H1 (cell line): ENCODE measurements around the gene BOD1L2. TPM values are rescaled to one million over a fixed set of nuclear protein-coding genes. Genes with fewer than 3 reads are reported as not detected.
A peak's percentile ranks its signal among the peaks of the same experiment; 100 is the strongest.

Experiments used
- E2F6 ChIP-seq: IDR thresholded peaks from 2 replicates; pipeline ENCODE4 v1.6.1; 2012; ENCODE audit warnings: inconsistent platforms
- EZH2 ChIP-seq: fragments of 200-600 bp; sonication (generic); IDR thresholded peaks from 2 replicates; pipeline ENCODE4 v1.7.1; 2012; ENCODE audit warnings: low read depth, mild to moderate bottlenecking, moderate library complexity, low read length, inconsistent platforms; ENCODE audit not compliant: severe bottlenecking
- MAX ChIP-seq: IDR thresholded peaks from 2 replicates; pipeline ENCODE4 v1.6.1; 2012; ENCODE audit warnings: inconsistent platforms
- PHF8 ChIP-seq: fragments of 200-600 bp; sonication (generic); conservative IDR thresholded peaks from 2 replicates; pipeline ENCODE4 v1.7.1; 2012; ENCODE audit warnings: low read depth, mild to moderate bottlenecking, inconsistent platforms, low read length, moderate library complexity
- RFX5 ChIP-seq: IDR thresholded peaks from 2 replicates; pipeline ENCODE4 v1.6.1; 2011; ENCODE audit warnings: low read depth, low read length, improper control_type of control experiment, borderline replicate concordance
- RXRA ChIP-seq: IDR thresholded peaks from 2 replicates; pipeline ENCODE4 v1.6.1; 2011; ENCODE audit warnings: low read depth, mild to moderate bottlenecking, low read length, moderate library complexity; ENCODE audit not compliant: insufficient read depth
- TBP ChIP-seq: IDR thresholded peaks from 2 replicates; pipeline ENCODE4 v1.6.1; 2011; ENCODE audit warnings: low read depth, low read length, improper control_type of control experiment
- polyA plus RNA-seq, 7 experiments: library from polyadenylated mRNA; depleted of rRNA in 3 of 7; stranded (reverse) in 5 of 7; unstranded in 2 of 7; fragments of >200 nt in 5 of 7; fragments of 200-250 nt in 2 of 7; gene quantifications; 1 replicate in 5 of 7; 2 replicates in 1 of 7; 4 replicates in 1 of 7; pipeline versions ENCODE4 v1.2.1 to v1.2.3, GENCODE V29; 2011 to 2013; ENCODE audit warnings: missing spikeins in 2 of 7, mixed read lengths in 2 of 7
- total RNA-seq: library from RNA; stranded (reverse); fragmentation: NEBNext Ultra II Directional; extraction: Animal tissue kit (Norgen Biotek cat#: 25700); gene quantifications from 2 replicates; pipeline ENCODE4 v1.2.1, GENCODE V29; 2021

The BOD1L2 gene
- total and polyA plus RNA-seq, 2 of the 8 experiments (the other 6 are each of a cell fraction or from before 2014, with no cell fraction given) = not detected

- TF ChIP-seq MAX = peak; percentile 54; the same call in 1 of the 2 replicates
- TF ChIP-seq TBP = 0 out of 2 replicates have a peak, but pooled peaks have one; percentile 20
- no peak for TF ChIP-seq RXRA
- TF ChIP-seq E2F6 = 0 out of 2 replicates have a peak, but pooled peaks have one; percentile 22
- peak; percentile 24; the same call in 1 of the 2 replicates for TF ChIP-seq PHF8
- no peak for TF ChIP-seq RFX5
- no peak for TF ChIP-seq EZH2
Measured at GRCh38 chr18:57121542-57122112, 25.3 kb upstream of the BOD1L2 start (continued).
